Upper lobe of left lung (tissue), 4 donors: ENCODE results near the gene ERGIC1.

Source experiments
- EP300 ChIP-seq, 4 donors: sonication (generic); formaldehyde crosslinking; IDR thresholded peaks; one replicate each; pipeline ENCODE4 v1.5.1; 2017; ENCODE audit warnings: antibody characterized with exemption in 4 of 4, control low read depth in 2 of 4
- TF ChIP-seq, protein P1 (sequence below), 6 experiments: fragments of 450-650 bp in 4 of 6; fragments of 200-600 bp in 2 of 6; sonication (generic) in 2 of 6; IDR thresholded peaks; one replicate each; pipeline ENCODE4 v1.5.1; 2016 to 2019; ENCODE audit warnings: antibody characterized with exemption in 6 of 6

GRCh38 chr5:172952034-172952511 is 118.0 kb downstream of the ERGIC1 start:
- TF ChIP-seq, protein P1, sequence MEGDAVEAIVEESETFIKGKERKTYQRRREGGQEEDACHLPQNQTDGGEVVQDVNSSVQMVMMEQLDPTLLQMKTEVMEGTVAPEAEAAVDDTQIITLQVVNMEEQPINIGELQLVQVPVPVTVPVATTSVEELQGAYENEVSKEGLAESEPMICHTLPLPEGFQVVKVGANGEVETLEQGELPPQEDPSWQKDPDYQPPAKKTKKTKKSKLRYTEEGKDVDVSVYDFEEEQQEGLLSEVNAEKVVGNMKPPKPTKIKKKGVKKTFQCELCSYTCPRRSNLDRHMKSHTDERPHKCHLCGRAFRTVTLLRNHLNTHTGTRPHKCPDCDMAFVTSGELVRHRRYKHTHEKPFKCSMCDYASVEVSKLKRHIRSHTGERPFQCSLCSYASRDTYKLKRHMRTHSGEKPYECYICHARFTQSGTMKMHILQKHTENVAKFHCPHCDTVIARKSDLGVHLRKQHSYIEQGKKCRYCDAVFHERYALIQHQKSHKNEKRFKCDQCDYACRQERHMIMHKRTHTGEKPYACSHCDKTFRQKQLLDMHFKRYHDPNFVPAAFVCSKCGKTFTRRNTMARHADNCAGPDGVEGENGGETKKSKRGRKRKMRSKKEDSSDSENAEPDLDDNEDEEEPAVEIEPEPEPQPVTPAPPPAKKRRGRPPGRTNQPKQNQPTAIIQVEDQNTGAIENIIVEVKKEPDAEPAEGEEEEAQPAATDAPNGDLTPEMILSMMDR (IDR thresholded peaks at IDR 0.05) = no peak
- no peak for TF ChIP-seq EP300 (IDR thresholded peaks at IDR 0.05)
